Astrocyte of the cerebellum (primary cell): Measurements from ENCODE around the gene SUSD3.

Source experiments
- DNase-seq: peaks from one replicate; pipeline ENCODE4 v3.0.0-alpha.2; 2011; ENCODE audit warnings: low read depth
- H3K4me3 ChIP-seq: 2 replicates; pipeline ENCODE4 v1.5.1; 2011; ENCODE audit warnings: mild to moderate bottlenecking, low read depth, low read length, moderate library complexity
- in situ Hi-C: cut with HindIII; loops from 2 replicates; pipeline ENCODE4 v1.10.0; 2017; ENCODE audit warnings: low sequenced_read_pairs
- TF ChIP-seq, protein P1 (sequence below): IDR thresholded peaks from 2 replicates; pipeline ENCODE4 v1.5.1; 2012; ENCODE audit warnings: low read length, low read depth, moderate library complexity, mild to moderate bottlenecking; ENCODE audit errors: missing control alignments

Gene SUSD3

DNA sequence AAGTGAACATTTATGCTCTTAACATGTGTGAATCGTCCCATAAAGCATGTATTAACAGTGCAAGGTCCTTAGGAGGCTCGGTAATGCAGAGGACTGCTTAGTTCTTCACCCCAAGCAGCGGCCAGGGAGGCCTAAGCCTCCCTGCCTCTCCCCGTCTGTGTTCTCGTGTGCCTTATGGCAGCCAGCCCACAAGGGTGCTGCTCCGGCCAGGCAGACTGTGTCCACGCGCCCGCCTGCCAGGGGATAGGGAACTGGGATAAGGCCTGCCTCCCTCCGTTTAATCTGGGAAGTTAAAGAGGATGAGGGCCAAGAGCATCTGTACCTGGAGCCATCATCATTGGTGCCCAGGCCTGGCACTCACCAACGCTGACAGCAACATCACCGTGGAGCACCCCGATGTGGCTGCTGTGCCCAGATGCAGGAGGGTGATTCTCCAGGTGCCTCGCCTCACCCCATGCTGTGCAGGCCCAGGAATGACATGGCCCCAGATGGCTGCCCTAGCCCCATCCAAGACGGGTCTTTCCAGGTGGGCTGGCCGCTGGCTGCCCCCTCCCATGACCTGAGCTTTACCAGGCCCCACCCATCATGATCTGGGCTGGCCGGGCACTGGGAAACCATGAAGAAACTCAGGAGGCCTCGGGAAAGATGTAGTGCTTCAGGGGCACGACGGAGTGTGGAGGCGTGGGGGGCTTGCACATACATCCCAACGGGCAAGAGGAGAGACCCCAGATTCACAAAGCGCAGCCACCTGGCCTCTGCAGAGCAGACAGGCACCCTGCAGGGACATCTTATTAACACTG is 35.6 kb upstream of the SUSD3 start:
- no peak overlapping the region for H3K4me3 ChIP-seq
- in situ Hi-C loops = no loop called here
- TF ChIP-seq, protein P1, sequence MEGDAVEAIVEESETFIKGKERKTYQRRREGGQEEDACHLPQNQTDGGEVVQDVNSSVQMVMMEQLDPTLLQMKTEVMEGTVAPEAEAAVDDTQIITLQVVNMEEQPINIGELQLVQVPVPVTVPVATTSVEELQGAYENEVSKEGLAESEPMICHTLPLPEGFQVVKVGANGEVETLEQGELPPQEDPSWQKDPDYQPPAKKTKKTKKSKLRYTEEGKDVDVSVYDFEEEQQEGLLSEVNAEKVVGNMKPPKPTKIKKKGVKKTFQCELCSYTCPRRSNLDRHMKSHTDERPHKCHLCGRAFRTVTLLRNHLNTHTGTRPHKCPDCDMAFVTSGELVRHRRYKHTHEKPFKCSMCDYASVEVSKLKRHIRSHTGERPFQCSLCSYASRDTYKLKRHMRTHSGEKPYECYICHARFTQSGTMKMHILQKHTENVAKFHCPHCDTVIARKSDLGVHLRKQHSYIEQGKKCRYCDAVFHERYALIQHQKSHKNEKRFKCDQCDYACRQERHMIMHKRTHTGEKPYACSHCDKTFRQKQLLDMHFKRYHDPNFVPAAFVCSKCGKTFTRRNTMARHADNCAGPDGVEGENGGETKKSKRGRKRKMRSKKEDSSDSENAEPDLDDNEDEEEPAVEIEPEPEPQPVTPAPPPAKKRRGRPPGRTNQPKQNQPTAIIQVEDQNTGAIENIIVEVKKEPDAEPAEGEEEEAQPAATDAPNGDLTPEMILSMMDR = no peak
- no peak for DNase-seq

DNA sequence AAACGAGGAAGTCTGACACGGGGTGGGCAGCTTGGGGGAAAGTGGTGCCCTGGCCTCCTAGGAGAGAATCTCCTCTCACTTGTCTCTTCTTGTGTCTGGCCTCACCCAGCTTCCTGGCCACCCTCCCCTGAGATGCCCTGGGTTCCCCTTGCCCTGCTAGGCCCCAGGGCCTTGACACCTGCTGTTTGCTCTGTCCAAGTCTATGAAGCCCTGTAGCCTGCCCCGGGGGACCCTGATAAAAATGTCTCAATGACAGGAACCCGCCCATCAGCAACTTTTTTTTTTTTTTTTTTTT is 35.0 kb upstream of the SUSD3 start:
- in situ Hi-C loops = no loop called here
- H3K4me3 ChIP-seq = no peak overlapping the region
- TF ChIP-seq, protein P1 = no peak
- DNase-seq = no peak

DNA sequence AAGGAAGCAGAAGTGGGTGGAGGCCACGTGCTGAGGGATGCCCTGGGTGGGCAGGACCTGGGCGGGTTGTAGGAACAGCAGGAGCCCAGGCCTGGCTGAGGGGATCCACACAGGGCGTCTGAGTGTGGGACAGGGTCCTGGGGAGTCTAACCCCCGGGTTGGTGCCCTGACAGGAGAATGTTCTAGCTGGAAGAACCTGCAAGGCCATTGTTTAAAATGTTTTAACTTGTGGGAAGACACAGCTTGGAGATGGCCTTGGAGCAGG is 33.9 kb upstream of the SUSD3 start:
- TF ChIP-seq, protein P1 = no peak
- no peak for DNase-seq
- in situ Hi-C loops = no loop called here
- no peak overlapping the region for H3K4me3 ChIP-seq

DNA sequence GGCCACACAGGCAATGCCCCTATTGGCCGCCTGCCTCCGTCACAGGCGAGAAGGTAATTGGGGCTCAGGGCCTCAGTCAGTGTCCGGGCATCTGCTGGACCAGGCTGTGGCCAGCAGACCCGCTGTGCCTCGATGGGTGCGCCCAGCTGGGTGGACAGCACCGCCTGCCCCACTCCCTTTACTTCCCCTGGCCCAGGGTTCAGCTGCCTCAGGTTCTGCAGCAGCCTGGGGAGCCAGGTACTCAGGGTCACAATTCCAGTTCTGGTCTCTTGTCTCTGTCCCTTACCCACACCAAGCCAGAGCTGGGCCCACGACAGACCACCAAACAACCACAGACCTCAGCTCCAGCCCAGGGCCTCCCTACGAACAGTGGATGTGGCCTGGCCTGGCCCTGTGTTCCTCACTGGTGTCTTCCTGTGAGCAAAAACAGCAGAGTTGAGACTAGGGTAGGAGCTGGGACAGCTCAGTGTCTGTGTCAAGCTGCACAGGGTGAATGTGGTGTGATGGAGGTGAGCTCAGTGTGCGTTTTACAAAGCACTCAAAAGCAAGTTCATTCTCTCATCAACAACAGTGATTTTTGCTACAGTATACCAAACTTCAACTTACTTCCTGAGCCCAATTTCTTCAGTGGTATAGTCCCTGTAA is 33.4 kb upstream of the SUSD3 start:
- H3K4me3 ChIP-seq = no peak overlapping the region
- TF ChIP-seq, protein P1 = no peak
- in situ Hi-C loops = no loop called here
- DNase-seq = no peak

DNA sequence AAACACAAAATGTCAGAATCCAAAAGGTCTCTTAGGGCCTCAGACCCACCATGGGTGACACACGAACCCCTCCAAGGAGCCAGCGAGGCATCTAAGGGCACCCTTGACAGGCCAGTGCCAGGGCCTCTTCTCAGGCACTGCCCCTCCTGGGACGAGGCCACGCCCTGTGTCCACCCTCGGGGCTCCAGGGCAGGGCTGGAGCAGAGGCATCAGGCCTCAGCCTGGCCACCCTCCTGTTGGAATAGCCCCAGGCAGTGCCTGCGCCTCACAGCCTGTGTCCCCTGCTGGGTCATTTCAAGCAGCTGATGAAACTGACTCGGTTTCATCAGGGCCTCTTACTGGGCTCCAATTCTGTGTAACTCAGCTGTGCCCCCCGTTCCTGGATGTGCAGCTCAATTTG is 32.8 kb upstream of the SUSD3 start:
- DNase-seq = no peak
- in situ Hi-C loops = no loop called here
- H3K4me3 ChIP-seq = no peak overlapping the region
- TF ChIP-seq, protein P1 = no peak

DNA sequence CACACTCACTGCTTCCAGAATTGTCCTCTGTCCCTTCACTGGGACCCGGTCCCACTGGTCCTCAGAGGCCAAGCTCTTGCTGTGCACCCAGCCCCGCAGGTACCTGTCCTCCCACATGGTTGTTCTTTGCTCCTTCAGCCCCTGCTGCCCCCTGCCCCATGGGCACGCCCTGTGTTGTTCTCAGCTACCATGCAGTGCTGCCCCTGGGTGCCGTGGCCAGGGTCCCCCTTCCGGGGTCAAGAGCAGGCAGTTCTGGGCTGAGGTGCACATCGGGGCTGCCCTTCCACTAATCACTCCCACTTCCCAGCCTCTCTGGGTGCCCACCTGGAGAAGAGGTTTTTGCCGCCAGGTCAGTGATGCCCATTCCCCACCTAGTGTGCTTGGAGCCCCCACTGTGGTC is 31.9 kb upstream of the SUSD3 start:
- DNase-seq = no peak
- no peak overlapping the region for H3K4me3 ChIP-seq
- in situ Hi-C loops = no loop called here
- TF ChIP-seq, protein P1 = no peak
